ENCODE data around the gene TAC4.

DNA sequence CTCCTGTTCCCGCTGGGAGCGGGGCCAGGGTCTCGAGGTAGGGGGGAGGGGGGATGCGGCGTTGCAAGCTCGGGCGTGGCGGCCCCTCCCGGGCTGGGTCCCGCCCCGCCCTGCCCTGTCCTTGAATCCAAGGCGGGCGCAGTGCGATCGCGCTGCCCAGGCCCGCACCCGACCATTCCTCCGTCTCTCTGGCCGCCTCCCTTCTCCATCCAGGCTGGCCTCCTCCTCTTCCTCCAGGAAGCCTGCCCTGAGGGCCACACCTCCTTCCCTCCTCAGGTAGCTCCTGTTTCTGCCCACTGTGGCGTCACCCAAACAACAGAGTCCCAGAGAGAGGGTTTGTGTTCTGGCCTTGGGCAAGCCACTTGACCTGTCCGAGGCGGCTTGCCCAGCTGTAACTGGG lies 43.0 kb upstream of the TAC4 start:
- TF ChIP-seq, protein P1, sequence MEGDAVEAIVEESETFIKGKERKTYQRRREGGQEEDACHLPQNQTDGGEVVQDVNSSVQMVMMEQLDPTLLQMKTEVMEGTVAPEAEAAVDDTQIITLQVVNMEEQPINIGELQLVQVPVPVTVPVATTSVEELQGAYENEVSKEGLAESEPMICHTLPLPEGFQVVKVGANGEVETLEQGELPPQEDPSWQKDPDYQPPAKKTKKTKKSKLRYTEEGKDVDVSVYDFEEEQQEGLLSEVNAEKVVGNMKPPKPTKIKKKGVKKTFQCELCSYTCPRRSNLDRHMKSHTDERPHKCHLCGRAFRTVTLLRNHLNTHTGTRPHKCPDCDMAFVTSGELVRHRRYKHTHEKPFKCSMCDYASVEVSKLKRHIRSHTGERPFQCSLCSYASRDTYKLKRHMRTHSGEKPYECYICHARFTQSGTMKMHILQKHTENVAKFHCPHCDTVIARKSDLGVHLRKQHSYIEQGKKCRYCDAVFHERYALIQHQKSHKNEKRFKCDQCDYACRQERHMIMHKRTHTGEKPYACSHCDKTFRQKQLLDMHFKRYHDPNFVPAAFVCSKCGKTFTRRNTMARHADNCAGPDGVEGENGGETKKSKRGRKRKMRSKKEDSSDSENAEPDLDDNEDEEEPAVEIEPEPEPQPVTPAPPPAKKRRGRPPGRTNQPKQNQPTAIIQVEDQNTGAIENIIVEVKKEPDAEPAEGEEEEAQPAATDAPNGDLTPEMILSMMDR (IDR thresholded peaks at IDR 0.05; ENCODE audit: insufficient read depth, low read length): no peak
- TF ChIP-seq POLR2AphosphoS5 (IDR thresholded peaks at IDR 0.05; ENCODE audit: low read depth) (no peak), GABPA (IDR thresholded peaks at IDR 0.05; ENCODE audit: low read depth) (no peak), SPI1 (IDR thresholded peaks at IDR 0.05; ENCODE audit: borderline replicate concordance, low read depth) (no peak)
- TF ChIP-seq, protein P2, sequence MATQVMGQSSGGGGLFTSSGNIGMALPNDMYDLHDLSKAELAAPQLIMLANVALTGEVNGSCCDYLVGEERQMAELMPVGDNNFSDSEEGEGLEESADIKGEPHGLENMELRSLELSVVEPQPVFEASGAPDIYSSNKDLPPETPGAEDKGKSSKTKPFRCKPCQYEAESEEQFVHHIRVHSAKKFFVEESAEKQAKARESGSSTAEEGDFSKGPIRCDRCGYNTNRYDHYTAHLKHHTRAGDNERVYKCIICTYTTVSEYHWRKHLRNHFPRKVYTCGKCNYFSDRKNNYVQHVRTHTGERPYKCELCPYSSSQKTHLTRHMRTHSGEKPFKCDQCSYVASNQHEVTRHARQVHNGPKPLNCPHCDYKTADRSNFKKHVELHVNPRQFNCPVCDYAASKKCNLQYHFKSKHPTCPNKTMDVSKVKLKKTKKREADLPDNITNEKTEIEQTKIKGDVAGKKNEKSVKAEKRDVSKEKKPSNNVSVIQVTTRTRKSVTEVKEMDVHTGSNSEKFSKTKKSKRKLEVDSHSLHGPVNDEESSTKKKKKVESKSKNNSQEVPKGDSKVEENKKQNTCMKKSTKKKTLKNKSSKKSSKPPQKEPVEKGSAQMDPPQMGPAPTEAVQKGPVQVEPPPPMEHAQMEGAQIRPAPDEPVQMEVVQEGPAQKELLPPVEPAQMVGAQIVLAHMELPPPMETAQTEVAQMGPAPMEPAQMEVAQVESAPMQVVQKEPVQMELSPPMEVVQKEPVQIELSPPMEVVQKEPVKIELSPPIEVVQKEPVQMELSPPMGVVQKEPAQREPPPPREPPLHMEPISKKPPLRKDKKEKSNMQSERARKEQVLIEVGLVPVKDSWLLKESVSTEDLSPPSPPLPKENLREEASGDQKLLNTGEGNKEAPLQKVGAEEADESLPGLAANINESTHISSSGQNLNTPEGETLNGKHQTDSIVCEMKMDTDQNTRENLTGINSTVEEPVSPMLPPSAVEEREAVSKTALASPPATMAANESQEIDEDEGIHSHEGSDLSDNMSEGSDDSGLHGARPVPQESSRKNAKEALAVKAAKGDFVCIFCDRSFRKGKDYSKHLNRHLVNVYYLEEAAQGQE (IDR thresholded peaks at IDR 0.05; ENCODE audit: insufficient replicate concordance, low read depth): no peak

Data from HL-60 (cell line).